GM18526 (cell line): ENCODE data around the gene DAGLB.

Experiments used
- POLR2A ChIP-seq: IDR thresholded peaks from 3 replicates; pipeline ENCODE4 v1.6.1; 2011; ENCODE audit not compliant: insufficient read length; ENCODE audit errors: extremely low read depth

The DAGLB gene

GRCh38 chr7:6419310-6419773 is 28.4 kb downstream of the DAGLB start:
- TF ChIP-seq POLR2A: no peak

- no peak for TF ChIP-seq POLR2A
Observed at GRCh38 chr7:6417408-6417807, 30.3 kb downstream of the DAGLB start.

- TF ChIP-seq POLR2A: no peak
Observed at GRCh38 chr7:6416516-6417145, 31.1 kb downstream of the DAGLB start.

GRCh38 chr7:6413637-6414036 is 34.1 kb downstream of the DAGLB start:
- no peak for TF ChIP-seq POLR2A

- TF ChIP-seq POLR2A: no peak
Observed at GRCh38 chr7:6409944-6410693, 37.6 kb downstream of the DAGLB start.

GRCh38 chr7:6409091-6409490 is 38.7 kb downstream of the DAGLB start:
- TF ChIP-seq POLR2A: no peak

GRCh38 chr7:6407434-6407833 is 40.3 kb downstream of the DAGLB start:
- TF ChIP-seq POLR2A: no peak

- TF ChIP-seq POLR2A: no peak
Observed at GRCh38 chr7:6406121-6406520, 41.6 kb downstream of the DAGLB start.

GRCh38 chr7:6403907-6404306 is 43.8 kb downstream of the DAGLB start:
- TF ChIP-seq POLR2A: no peak

GRCh38 chr7:6402741-6403140 is 45.0 kb downstream of the DAGLB start:
- no peak for TF ChIP-seq POLR2A

- no peak for TF ChIP-seq POLR2A
Observed at GRCh38 chr7:6402041-6402440, 45.7 kb downstream of the DAGLB start.

GRCh38 chr7:6401536-6401935 is 46.2 kb downstream of the DAGLB start:
- no peak for TF ChIP-seq POLR2A

- no peak for TF ChIP-seq POLR2A
Observed at GRCh38 chr7:6399351-6399750, 48.4 kb downstream of the DAGLB start.

GRCh38 chr7:6398943-6399342 is 48.8 kb downstream of the DAGLB start:
- TF ChIP-seq POLR2A: no peak

- TF ChIP-seq POLR2A: no peak
Observed at GRCh38 chr7:6395898-6396595, 51.7 kb downstream of the DAGLB start.

- no peak for TF ChIP-seq POLR2A
Observed at GRCh38 chr7:6394114-6394513, 53.6 kb downstream of the DAGLB start.
